GM12864 (cell line): ENCODE data around the gene STX16.

Source experiments
- DNase-seq: peaks from one replicate; pipeline ENCODE4 v3.0.0-alpha.2; 2011; ENCODE audit warnings: low read depth
- H3K4me3 ChIP-seq: 2 replicates; pipeline ENCODE4 v1.5.1; 2011; ENCODE audit warnings: mild to moderate bottlenecking, low read depth, low read length, control low read depth
- TF ChIP-seq, protein P1 (sequence below): IDR thresholded peaks from 2 replicates; pipeline ENCODE4 v1.5.1; 2011; ENCODE audit warnings: low read depth, mild to moderate bottlenecking, moderate library complexity, low read length, control low read depth, inconsistent platforms; ENCODE audit errors: missing control alignments

The STX16 gene

DNA sequence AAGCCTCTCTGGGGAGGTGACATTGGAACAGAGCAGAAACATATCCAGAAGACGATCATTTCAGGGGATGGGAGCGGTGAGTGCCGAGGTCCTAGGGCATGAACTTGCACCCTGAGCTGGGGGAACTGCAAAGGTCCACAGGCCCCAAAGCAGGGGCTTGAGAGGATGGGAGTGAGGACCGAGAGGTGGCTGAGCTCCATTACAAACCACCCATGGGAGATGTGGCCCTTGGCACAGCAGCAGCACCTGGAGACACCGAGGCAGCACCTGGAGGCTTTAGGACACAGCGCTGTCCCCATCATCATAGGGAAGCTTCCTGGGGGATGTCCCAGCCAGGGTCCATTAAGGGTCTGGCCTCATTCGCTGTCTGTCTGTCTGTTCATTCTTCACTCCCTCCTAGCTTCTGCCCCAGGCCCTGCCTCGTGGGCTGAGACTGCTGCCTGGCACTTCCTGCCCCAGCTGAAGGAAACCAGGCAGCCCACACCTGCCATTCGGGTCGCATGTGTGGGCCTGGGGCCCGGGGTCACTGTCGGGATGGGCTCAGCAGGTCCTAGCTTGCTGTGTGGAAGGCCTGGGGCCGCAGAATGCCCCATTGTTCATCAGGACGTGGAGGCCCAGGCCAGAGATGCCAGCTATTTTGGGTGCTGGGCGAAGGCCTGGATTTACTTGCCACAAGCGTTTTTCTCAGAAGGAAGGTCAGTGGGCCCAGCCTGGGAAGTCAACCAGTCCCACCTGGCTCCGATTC, 42.8 kb upstream of the STX16 start:
- no peak overlapping the region for H3K4me3 ChIP-seq
- DNase-seq = no peak
- TF ChIP-seq, protein P1, sequence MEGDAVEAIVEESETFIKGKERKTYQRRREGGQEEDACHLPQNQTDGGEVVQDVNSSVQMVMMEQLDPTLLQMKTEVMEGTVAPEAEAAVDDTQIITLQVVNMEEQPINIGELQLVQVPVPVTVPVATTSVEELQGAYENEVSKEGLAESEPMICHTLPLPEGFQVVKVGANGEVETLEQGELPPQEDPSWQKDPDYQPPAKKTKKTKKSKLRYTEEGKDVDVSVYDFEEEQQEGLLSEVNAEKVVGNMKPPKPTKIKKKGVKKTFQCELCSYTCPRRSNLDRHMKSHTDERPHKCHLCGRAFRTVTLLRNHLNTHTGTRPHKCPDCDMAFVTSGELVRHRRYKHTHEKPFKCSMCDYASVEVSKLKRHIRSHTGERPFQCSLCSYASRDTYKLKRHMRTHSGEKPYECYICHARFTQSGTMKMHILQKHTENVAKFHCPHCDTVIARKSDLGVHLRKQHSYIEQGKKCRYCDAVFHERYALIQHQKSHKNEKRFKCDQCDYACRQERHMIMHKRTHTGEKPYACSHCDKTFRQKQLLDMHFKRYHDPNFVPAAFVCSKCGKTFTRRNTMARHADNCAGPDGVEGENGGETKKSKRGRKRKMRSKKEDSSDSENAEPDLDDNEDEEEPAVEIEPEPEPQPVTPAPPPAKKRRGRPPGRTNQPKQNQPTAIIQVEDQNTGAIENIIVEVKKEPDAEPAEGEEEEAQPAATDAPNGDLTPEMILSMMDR = no peak

DNA sequence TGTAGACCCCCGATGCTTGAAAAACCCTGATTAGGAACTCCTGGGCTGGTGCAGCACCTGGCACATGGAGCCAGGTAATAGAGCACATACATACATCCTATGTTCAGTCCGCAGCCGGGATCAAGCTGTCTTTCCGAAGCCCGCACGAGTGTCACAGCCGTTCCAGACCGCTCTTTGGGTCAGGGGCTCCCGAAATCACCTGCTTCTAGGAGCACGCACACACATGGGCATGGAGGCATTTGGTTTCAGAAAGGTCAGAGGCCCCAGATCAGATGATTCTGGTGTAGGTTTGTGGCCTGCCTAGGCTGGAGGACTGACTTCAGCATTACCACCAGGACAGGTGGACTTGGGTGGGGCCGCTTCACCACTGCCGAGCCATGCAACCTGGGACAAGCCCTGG, 42.1 kb upstream of the STX16 start:
- DNase-seq = no peak
- TF ChIP-seq, protein P1 = no peak

DNA sequence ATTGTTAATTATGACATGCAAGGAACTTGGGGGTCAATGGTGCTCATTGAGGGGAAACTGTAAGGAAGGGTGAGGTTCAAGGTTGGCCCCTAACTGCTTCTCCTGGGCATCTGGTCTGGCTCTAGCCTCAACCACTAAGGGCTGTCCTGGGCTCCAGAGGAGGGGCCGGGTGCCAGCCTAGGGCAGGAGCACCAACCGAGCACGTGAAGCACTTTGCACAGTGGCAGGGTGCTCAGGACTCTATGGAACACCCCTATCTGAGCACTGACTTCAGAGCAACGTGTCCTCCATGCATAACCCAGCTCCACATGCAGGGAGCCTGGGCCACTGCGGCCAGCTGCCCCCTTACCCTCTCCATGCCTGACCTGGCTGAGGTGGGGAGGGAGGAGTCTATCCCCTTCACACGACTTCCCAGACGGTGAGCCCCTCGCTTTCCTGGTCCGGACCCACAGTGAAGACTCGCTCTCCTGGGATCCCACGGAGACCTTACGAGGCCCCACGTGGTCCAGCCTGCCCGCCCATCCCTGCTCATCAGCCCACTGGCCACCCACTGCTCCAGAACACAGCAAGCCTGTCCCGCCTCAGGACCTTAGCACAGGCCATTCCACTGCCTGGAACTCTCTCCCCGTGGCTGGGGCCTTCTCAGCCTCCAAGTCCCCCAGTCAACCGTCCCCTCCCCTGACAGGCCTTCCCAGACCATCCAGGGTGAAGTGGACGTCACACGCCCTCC, 40.8 kb upstream of the STX16 start:
- TF ChIP-seq, protein P1 = no peak
- no peak for DNase-seq

More for the DNA sequence above, 42.1 kb upstream of the STX16 start:
- H3K4me3 ChIP-seq = no peak overlapping the region

DNA sequence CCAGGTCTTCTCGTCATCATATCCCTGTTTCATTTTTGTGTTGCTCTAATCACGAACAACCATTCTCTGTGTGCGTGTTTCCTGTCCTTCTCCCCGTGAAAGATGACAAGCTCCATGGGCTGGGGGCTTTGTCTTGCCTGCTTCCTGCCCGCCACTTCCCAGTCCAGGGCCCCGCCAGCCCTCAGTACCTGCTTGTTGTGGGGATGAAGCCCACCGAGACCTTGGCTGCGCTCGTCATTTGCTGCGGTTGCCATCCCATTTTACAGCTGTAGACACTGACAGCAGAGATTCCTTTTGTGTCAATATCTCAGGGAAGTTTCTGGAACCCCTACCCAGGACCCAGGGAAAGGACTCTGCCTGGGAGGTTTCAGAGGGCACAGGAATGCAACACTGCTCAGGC, 40.3 kb upstream of the STX16 start:
- H3K4me3 ChIP-seq = no peak overlapping the region
- TF ChIP-seq, protein P1 = no peak
- DNase-seq = no peak

More for the DNA sequence above, 40.8 kb upstream of the STX16 start:
- no peak overlapping the region for H3K4me3 ChIP-seq

DNA sequence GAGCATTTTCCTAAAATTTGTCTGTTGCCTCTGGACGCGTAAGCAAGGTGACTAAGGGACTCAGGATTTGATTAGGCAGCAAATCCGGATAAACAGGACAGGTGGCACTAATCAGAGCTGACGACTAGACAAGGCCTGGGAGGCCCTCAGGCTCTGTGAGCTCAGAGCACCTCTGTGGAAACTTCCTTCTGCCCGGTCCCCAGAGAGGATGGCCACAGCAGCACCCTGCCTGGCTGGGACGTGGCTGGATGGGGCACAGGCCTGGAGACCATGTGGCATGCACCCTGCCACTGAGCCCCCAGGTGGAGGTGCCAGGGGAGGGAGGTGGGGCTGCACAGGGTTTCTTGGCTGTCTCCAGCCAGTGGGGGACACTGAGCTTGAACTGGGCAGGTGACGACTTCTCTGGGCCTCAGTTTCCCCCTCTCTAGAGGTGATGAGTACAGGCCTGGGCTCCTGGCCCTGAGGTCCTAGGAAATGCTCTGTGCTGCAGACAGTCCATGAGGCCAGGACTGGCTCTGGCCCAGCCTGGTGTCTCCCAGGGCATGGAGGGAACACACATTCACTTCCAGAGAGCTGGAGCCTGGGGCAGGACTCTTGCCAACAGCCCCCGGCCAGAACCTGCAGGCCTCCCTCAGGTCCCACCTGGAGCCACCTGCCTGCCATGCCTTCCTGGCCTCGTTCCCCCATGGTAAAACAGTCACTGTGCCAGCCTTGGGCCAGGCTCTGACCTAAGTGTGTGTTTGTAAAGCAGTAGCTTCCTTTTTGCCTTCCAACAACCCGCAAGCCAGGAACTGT, 39.6 kb upstream of the STX16 start:
- TF ChIP-seq, protein P1 = no peak
- DNase-seq = no peak
- H3K4me3 ChIP-seq = no peak overlapping the region

DNA sequence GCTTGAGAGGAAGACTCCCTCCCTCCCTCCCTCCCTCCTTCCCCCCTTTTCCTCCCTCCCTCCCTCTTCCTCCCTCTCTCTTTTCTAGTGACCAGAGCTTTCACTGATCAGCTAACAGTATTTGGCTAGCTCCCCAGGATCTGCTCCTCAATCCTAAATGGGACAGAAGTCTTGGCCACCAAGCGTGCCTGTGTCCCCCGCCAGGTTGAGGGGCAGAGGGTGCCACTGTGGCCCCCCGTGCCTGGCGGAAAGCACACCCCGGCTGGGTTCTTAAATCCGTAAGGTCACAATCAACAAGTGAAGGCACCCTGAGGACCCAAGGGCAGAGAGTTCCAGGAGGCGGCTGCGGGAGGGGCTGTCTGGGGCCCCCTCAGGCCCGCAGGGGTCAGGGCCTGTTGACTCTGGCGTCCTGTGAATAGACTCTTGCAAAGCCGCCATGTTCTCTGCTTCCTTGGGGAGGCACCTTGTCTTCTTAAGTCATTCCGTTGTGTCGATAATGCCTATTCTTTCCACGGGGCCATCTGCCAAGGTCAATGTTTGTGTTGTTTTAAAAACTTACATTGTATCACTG, 38.9 kb upstream of the STX16 start:
- TF ChIP-seq, protein P1 = no peak
- no peak for DNase-seq

More for the DNA sequence above, 38.9 kb upstream of the STX16 start:
- no peak overlapping the region for H3K4me3 ChIP-seq
